ENCODE measurements around the gene RARRES2. TPM values are rescaled to one million over a fixed set of nuclear protein-coding genes. Genes with fewer than 3 reads are reported as not detected.

RARRES2 gene
- total RNA-seq, 2 experiments from 2014 or later: not detected

- Histone ChIP-seq H3K27me3 (ENCODE audit: control insufficient read depth in 1 of 2, insufficient read depth in 2 of 2, low read length in 2 of 2) (no peaks in the 10 kb centered on the region), H3K4me1 (ENCODE audit: insufficient read depth, low read length) (peaks cover 46% of the 10 kb centered on the region), H3K36me3 (ENCODE audit: insufficient read depth, low read length) (peaks cover 2% of the 10 kb centered on the region), H3K27ac (ENCODE audit: low read depth in 1 of 2, low read length in 2 of 2) (peak within 1 kb of the TSS; percentile 54 to 55), H3K4me3 (ENCODE audit: low read length) (peak within 1 kb of the TSS; percentile 85), H3K9me3 (ENCODE audit: control insufficient read depth in 1 of 2, insufficient read depth in 1 of 2, low read length in 2 of 2) (no peaks in the 10 kb centered on the region)
- peaks cover 16% of the 10 kb centered on the region for H3K36me3 Mint-ChIP-seq (ENCODE audit: low read depth)
- CTCF ChIA-PET: interaction anchor here (1.6 kb wide), 1 partner anchor 11 kb away, joined by 6 read pairs; the partner anchor contains the start of gene REPIN1
- H3K27ac Mint-ChIP-seq: peak within 1 kb of the TSS; percentile 84
- POLR2A ChIA-PET: interaction anchor here (1.0 to 2.0 kb wide), 4 partner anchors 10 to 27 kb away, joined by 3 to 29 read pairs (median 12); partner anchors contain the start of gene REPIN1
- no peak for TF ChIP-seq CTCF (IDR thresholded peaks at IDR 0.05)
- peak; percentile 80 to 95 (median 90) for DNase-seq
- no peaks in the 10 kb centered on the region for H3K9me3 Mint-ChIP-seq
- no peaks in the 10 kb centered on the region for H3K27me3 Mint-ChIP-seq
- intact Hi-C loops (cut with DNase I, micrococcal nuclease): loop anchor here (1.0 to 2.0 kb wide), 3 partner anchors 22 to 26 kb away; a partner anchor contains a TSS
- peak within 1 kb of the TSS; percentile 90 for H3K4me3 Mint-ChIP-seq
- peak; percentile 94 for ATAC-seq (ENCODE audit: poor library complexity)
- H3K4me1 Mint-ChIP-seq (ENCODE audit: low read depth): peaks cover 65% of the 10 kb centered on the region
Observed at GRCh38 chr7:150378853-150379440, 37.5 kb upstream of the RARRES2 start, which contains the start of gene ZNF775. Gene ZNF775, plus strand, starts transcription at chr7:150379330. Its CDS starts 9,141 bp downstream, at chr7:150388471.

GRCh38 chr7:150378115-150378852 lies 36.9 kb upstream of the RARRES2 start:
- ChIA-PET POLR2A (interaction anchor here (1.0 to 2.0 kb wide), 5 partner anchors 9 to 28 kb away, joined by 3 to 29 read pairs (median 10); partner anchors contain the start of gene REPIN1), CTCF (interaction anchor here (1.1 to 1.9 kb wide), 3 partner anchors 10 to 43 kb away, joined by 3 to 9 read pairs (median 6); partner anchors contain the start of gene REPIN1)
- DNase-seq: peak in 12 of 14 experiments; percentile 8 to 76 (median 36)
- ATAC-seq (ENCODE audit: poor library complexity): no peak
- intact Hi-C loops (cut with DNase I, micrococcal nuclease): loop anchor here in 1 of 2 experiments (2.0 kb wide), 1 partner anchor 21 kb away; no protein-coding TSS in a partner anchor
- Mint-ChIP-seq H3K9me3 (no peaks in the 10 kb centered on the region), H3K4me1 (ENCODE audit: low read depth) (peaks cover 71% of the 10 kb centered on the region), H3K27ac (peak overlapping the region; percentile 84), H3K36me3 (ENCODE audit: low read depth) (peaks cover 22% of the 10 kb centered on the region), H3K4me3 (peak overlapping the region; percentile 90), H3K27me3 (no peaks in the 10 kb centered on the region)
- peaks cover 2% of the 10 kb centered on the region for H3K36me3 ChIP-seq (ENCODE audit: insufficient read depth, low read length)
- H3K4me3 ChIP-seq (ENCODE audit: low read length): peak overlapping the region; percentile 85
- H3K27me3 ChIP-seq (ENCODE audit: control insufficient read depth in 1 of 2, insufficient read depth in 2 of 2, low read length in 2 of 2): no peaks in the 10 kb centered on the region
- no peak for TF ChIP-seq CTCF (IDR thresholded peaks at IDR 0.05)
- peaks cover 46% of the 10 kb centered on the region for H3K4me1 ChIP-seq (ENCODE audit: insufficient read depth, low read length)
- peak overlapping the region; percentile 54 to 55 for H3K27ac ChIP-seq (ENCODE audit: low read depth in 1 of 2, low read length in 2 of 2)
- no peaks in the 10 kb centered on the region for H3K9me3 ChIP-seq (ENCODE audit: control insufficient read depth in 1 of 2, insufficient read depth in 1 of 2, low read length in 2 of 2)

- DNase-seq: no peak
- H3K4me1 Mint-ChIP-seq (ENCODE audit: low read depth): peaks cover 72% of the 10 kb centered on the region
- peaks cover 29% of the 10 kb centered on the region for H3K36me3 Mint-ChIP-seq (ENCODE audit: low read depth)
- ChIA-PET POLR2A (interaction anchor here (1.0 to 2.0 kb wide), 5 partner anchors 9 to 28 kb away, joined by 3 to 29 read pairs (median 10); partner anchors contain the start of gene REPIN1), CTCF (interaction anchor here (1.1 to 1.9 kb wide), 3 partner anchors 9 to 44 kb away, joined by 3 to 9 read pairs (median 6); partner anchors contain the start of gene REPIN1)
- H3K4me3 ChIP-seq (ENCODE audit: low read length): no peak overlapping the region
- TF ChIP-seq CTCF (IDR thresholded peaks at IDR 0.05): no peak
- H3K27me3 ChIP-seq (ENCODE audit: control insufficient read depth in 1 of 2, insufficient read depth in 2 of 2, low read length in 2 of 2): no peaks in the 10 kb centered on the region
- H3K4me3 Mint-ChIP-seq: peak overlapping the region; percentile 90
- H3K4me1 ChIP-seq (ENCODE audit: insufficient read depth, low read length): peaks cover 50% of the 10 kb centered on the region
- H3K27ac ChIP-seq (ENCODE audit: low read depth in 1 of 2, low read length in 2 of 2): no peak overlapping the region
- H3K9me3 ChIP-seq (ENCODE audit: control insufficient read depth in 1 of 2, insufficient read depth in 1 of 2, low read length in 2 of 2): no peaks in the 10 kb centered on the region
- H3K9me3 Mint-ChIP-seq: no peaks in the 10 kb centered on the region
- ATAC-seq (ENCODE audit: poor library complexity): no peak
- intact Hi-C loops (cut with DNase I, micrococcal nuclease): loop anchor here in 1 of 2 experiments (2.0 kb wide), 1 partner anchor 21 kb away; no protein-coding TSS in a partner anchor
- H3K27ac Mint-ChIP-seq: peak overlapping the region; percentile 84
- H3K27me3 Mint-ChIP-seq: no peaks in the 10 kb centered on the region
- peaks cover 7% of the 10 kb centered on the region for H3K36me3 ChIP-seq (ENCODE audit: insufficient read depth, low read length)
Observed at GRCh38 chr7:150377635-150378034, 36.2 kb upstream of the RARRES2 start.
